SKM-1 treated with dmso at 0.1 percent for 144 hours (cell line): ENCODE results near the gene FGD3.
"Not testable (repeated sequence)": the region's sequence is repeated elsewhere in the genome, so short reads cannot be mapped to it uniquely, and the experiment has no call there.

Experiments
- DNase-seq: peaks from one replicate; lab custom pipeline; 2025; ENCODE audit not compliant: unreplicated experiment; lab: John Stamatoyannopoulos, UW

The FGD3 gene, protein sequence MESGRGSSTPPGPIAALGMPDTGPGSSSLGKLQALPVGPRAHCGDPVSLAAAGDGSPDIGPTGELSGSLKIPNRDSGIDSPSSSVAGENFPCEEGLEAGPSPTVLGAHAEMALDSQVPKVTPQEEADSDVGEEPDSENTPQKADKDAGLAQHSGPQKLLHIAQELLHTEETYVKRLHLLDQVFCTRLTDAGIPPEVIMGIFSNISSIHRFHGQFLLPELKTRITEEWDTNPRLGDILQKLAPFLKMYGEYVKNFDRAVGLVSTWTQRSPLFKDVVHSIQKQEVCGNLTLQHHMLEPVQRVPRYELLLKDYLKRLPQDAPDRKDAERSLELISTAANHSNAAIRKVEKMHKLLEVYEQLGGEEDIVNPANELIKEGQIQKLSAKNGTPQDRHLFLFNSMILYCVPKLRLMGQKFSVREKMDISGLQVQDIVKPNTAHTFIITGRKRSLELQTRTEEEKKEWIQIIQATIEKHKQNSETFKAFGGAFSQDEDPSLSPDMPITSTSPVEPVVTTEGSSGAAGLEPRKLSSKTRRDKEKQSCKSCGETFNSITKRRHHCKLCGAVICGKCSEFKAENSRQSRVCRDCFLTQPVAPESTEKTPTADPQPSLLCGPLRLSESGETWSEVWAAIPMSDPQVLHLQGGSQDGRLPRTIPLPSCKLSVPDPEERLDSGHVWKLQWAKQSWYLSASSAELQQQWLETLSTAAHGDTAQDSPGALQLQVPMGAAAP

DNA sequence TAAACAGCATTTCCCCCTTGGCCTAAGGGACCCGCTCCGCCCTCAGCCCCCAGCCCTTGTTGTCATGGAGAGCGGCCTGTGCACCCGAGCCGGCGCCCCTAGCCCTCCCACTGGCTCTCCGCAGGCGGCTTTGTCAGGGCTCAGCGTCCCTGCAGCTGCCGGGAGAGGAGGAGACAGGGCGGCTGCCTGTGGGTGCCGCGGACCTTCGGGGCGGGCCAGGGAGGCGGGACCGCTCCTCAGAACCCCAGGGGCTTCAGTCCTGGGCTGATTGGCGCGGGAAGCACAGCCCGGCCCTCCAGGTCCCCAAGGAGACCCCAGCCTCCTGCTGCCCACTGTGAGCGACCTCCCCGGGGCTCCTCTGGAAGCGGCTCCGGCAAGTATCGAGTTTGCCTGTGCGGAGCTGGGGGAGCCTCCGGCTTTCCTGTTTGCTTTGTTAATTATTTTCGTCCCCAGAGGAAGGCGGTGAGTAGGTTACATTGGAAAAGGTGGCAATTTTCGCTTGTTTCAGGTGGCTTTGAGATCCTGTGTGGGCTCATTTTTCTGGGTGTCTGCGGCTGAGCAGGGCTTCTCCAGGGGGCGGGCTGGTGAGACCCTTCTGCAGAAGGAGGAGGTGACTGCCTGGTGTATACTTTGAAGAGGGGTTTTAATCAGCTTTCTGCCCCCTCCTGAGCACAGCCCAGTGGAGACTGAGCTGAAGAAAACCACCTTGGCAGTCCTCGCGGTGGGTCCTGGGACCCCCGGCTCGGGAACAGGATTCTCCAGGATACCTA is at the start of gene FGD3:
TSS of gene FGD3 (plus strand) at position 256 of the 770 bp plus-strand sequence. CDS start 28,734 bp downstream, outside the sequence.
- no peak for DNase-seq

DNA sequence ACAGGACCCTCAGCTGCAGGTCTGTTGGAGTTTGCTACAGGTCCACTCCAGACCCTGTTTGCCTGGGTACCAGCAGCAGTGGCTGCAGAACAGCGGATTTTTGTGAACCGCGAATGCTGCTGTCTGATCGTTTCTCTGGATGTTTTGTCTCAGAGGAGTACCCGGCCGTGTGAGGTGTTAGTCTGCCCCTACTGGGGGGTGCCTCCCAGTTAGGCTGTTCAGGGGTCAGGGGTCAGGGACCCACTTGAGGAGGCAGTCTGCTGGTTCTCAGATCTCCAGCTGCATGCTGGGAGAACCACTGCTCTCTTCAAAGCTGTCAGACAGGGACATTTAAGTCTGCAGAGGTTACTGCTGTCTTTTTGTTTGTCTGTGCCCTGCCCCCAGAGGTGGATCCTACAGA is 42.2 kb upstream of the FGD3 start:
- DNase-seq = not testable (repeated sequence)

DNA sequence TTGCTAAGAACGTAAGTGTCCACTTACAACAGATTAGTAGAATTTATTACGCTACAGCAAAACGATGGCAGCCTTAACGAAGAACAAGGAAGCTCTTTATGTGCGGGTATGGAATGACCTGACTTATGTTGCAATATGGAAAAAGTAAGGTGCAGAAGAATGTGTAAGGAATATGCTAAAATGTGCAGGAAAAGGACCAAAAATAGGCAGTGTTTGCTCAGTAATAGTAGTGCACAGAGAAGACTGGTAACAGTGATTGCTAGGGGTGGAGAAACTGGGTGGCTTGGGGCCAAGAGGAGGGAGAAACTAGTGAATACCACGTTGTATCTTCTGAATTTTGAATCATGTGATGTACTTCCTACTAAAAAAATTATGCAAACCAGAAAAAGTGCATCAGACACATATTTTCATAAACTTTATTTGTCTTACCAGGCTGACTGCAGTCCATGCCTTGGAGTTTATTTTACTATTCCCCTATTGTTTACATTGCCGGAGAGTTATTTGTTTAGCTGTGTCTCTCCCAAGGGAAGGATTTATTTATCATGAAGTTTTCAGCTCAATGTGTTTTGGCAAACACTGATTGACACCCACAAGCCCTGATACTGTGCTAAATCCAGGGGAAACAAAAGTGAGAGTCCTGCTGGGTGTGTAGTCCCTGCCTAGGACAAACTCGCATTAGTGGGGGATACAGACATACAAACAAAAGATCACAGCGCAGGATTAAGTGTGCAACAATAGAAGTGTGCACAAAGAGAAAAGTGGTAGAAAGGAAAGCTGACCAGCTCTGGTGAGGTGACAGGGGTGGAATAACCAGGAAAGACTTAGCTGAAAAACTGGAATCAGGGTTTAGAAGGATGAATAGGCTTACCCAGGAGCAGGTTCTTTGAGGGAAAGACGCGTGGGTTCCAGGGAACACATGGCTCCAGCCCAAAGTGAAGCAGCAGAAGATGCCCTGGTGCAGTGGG is 35.5 kb upstream of the FGD3 start:
- no peak for DNase-seq

DNA sequence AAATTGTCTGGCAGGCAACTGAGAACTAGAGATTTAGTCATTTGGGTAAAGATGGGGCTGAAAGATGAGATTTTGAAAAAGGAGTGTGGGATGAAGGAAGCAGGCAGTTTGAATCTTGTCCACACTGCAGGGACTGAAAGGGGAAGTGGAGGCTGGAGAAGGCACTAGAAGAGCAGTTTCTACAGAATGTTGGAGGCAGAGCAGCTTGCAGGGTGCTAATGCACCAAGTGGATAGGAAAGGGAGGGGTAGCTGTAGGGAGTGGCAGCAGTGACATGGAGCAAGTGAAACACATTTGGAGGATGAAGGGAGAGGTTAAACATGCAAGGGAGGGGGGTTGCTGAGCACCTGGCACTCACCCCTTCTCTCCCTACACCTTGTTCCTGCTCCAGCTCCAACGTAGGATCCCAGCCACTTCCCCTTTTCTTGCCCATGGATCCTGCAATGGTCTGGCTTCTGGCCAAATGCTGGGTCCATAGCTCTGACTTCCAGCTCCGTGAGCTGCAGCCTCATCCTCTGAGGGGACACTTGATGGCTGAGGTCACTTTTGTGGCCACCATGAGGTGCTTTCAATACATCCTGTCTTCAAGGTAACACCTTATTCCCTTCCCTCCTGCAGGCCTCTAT is 30.0 kb upstream of the FGD3 start:
- DNase-seq = peak; percentile 63

DNA sequence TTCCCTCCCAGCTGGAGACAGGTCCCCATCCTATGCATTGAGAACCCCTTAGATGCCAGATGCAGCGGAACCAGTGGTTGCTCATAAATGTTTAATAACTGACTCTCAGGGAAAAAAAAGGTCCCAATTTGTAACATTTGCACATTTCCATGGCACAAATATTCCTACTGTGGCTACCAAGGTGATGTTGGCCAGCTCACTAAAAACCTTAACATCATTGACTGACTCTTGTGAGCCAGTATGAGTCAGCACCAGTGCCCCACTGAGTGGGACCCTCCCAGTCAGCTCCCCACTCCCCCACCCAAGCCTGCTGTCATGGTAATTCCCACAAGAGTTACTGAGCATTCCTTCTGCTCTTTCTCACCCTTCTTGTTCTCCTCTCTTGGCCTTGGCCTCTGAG is 26.9 kb upstream of the FGD3 start:
- no peak for DNase-seq

DNA sequence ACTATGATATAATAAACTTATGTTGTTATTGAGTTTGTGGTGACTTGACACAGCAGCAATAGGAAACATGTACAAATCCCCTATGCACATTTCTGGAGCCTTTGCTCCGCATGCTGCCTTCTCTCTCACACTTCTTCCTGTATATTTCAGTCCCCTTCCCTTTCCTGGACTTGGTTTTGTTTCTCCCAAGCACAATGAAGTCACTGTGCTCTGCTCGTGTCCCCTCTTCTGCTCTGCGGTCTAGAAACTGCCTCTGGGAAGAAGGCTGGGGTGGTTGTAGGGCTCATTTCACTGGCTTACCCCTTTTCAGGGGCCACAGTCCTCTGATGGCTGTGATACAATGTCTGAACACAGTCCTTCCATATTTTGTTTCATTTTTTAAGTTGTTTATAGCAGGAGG is 15.7 kb upstream of the FGD3 start:
- DNase-seq = no peak

DNA sequence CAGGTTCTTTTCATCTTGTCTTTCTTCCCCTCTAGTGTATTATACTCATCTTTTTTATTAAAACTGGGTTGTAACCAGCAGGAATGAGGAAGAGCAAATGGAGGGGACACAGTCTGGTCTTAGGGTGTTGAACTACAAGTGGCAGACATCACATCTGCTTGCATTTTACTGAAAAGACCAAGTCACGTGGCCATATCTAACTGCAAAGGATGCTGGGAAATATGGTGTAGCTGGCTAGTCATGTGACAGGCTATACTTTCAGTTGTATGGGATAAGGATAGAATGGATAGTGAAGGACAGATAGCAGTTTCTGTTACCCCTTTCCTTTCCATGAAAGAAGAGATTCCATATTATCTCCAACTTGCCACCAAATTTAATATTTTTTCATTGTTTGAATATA is 13.0 kb upstream of the FGD3 start:
- no peak for DNase-seq

DNA sequence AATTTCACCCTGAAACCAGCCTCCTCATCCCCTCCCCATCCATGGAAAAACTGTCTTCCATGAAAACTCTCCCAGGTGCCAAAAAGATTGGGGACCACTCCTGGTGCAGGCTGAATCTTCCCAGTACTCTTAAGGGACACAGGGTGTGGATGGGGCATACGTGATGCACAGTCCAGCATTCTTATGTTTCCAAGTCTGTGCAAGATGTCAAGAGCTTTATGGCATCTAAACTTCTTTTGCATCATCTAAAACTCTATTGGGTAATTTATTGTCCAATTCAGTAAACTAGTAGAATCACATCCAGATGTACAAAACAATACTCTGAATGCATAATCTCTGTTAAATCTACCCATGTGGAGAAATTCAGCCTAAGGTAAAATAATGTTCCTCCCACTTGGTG is 9.3 kb upstream of the FGD3 start:
- no peak for DNase-seq

DNA sequence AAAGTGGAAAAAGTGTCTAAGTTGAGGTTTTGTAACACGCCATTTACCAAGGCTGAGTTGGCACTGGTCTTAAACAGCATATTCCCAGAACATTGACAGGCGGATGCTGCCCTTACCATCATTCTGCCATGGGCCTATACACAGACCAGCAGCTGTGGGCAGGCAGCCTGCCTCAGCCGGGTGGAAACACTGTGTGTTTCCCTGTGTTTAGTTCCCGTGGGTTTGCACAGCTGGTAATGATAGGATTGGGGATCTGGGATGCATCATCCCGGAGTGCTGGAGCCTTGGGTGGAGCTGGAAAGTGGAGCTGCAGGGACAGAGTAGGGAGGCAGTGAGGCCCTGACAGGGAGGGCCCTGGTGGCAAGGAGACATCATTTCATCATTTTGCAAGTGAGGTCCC is 5.5 kb upstream of the FGD3 start:
- no peak for DNase-seq

DNA sequence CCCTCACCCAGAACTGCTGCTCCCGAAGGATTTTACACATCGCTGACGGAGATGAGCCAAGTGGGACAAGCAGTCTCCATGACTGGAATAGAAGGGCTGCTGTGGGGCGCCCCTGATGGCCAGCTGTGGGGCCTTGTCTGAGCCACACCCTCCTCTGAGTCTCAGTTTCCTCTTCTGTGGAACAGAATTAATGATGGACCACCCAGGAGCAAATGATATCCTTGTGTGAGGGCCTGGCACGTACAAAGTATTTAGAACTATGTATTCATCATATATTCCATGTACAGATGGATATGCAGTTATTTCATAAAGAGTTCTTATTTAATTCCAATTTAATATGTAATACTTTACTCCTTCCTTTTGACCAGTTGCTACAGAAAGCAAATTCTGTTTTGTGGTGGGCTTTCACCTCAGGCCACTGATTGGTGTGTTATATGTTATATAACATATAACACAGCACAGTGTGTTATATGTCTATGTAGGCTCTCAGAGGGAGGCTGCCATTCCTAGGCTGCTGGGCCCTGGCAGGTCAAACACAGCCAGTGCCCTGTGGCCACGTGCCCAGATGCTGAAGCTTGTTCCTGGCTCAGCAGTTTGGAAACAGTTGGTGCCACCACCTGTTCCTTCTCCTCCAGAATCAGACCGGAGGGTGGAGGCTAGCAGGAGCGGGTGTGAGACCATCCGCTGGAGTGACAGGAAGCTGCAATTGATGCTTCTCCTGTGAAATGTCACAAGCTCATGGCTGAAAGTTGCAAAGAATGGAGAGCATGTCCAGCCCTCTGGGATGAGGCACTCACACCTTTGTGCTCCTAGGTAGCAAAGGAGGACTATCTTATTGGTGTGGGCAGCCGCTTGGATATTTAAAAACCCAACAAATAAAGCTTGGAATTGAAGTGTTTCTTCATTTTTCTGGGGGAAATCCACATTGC is 4.4 kb upstream of the FGD3 start:
- DNase-seq = no peak

DNA sequence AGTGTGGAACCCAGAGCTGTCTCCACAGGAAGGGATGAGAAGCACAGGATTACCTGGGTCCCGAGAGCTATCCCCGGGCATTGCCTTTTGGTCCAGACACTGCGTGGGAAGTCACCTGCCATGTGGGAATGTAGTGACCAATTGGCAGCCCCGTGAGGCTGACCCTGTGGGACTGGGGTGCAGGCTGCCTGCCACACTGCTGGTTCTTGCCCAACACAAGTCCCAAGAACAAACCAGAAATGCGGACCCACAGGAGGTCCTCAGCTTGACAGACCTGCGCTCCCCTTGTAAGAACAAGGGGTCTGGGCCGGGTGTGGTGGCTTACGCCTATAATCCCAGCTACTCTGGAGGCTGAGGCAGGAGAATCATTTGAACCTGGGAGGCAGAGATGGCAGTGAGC is 2.4 kb upstream of the FGD3 start:
- no peak for DNase-seq

DNA sequence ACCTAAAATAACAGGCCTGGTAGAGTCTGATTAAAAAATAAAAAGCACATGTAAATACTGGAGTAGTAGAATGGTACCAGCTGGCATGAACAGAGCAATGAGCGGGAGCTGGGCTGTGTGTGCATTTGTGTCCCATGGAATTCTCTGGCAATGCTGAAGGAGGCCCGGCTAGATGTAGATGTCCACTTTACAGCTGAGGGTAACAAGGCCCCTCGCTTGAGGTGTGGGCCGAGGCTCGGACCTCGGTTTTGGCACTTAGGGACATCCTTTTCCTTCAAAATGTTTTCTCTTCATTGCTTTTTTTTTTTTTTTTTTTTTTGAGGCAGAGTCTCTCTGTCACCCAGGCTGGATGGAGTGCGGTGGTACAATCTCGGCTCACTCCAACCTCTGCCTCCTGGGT is 1.5 kb upstream of the FGD3 start:
- no peak for DNase-seq

DNA sequence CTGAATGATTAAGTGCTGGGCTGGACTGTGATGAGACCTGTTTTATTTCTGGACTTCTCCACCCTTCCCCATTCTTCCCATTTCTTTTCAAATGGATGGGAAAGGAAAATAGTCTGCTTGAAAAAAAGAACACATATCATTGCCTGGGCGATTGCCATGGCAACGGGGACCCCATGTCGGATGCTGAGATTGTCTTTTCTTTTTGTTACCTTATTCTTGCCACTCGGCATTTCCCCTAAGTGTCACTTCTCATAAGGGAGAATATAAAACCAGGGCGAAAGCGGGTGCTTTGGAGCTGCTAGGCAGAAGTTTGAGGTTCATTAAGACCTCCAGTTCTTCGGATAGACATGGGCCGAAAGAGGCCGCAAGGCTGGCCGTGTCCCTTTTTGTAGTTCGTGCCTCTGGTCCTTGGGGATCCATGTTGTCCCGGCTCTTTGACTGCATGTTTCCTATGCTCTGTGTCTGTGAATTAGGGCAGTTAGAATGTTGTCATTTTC is 763 bp downstream of the FGD3 start:
- DNase-seq = no peak

DNA sequence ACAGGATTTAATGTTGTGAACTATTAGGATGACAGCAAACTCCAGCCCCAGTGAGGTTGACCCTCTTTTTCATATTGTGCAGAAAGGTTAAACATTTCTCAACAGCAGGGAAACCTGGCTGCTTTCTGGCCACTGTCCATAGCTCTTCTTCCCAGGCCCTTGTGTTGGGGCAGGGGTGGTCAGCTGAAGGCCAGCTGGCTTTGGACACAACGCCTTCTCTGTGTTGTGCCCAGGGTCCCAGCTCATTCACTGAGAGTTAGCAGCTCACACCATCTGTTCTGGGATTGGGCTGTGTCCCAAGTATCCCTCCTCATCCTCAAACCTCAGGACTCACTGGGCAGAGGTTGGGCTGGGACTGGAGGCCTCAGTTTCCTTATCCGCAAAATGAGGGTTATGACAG is 1.3 kb downstream of the FGD3 start:
- DNase-seq = no peak

DNA sequence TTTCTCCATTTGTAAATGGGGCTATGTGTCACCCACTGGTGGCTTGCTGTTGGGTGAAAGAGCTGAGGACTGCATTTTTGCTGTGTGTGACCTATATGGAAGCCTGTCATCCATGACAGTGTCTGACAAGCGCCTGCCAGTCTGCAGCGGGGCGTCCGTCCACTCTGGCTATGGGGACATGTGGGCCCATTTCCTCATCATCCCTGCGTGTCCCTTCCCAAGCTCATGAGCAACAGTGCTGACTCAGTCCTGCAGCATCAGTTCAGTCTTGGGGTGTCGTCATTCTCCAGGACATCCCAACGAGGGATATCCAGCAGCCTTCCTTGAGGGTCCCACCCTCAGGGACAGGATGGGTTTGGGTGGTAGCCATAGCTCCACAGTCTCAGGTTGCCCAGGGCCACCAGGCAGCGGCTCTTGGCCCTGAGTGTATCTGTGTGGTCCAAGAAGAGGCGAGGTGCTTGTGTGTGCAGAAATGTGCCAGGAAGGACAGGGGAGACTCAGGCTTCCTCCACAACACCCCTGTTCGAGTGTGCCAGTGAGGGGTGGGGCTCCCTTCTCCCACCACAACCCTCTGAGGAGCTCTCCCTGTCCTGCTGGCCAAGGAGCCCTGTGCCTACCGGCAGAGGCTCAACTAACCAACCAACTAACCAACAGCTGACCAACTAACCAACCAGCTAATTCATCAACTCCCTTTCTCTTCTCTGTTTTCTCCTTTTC is 2.1 kb downstream of the FGD3 start:
- DNase-seq = no peak

DNA sequence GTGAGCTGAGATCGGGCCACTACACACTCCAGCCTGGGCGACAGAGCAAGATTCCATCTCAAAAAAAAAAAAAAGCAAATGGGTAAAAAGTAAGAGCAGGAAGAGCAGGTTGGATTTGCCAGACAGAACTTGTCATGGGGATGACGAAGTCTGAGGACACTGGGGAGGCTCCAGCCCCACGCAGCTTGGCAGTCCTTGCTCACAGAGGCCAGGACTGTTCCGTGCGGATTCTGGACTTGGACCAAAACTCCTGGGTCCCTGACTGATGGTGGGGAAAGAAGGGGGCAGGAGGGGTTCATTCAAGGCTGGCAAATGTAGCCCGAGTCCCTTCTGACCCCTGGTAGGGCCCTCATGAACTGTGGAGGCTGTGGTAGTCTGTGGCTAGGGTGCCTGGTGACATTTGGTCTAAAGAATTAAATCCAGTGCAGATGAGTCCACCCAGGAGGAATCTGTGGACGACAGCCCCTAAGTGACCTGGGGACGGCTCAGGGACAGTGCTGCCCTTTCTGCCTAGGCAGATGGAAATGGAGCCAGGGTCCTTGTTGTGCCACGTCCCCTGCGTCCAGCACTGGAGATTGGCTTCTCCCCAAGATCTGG is 3.1 kb downstream of the FGD3 start:
- no peak for DNase-seq

DNA sequence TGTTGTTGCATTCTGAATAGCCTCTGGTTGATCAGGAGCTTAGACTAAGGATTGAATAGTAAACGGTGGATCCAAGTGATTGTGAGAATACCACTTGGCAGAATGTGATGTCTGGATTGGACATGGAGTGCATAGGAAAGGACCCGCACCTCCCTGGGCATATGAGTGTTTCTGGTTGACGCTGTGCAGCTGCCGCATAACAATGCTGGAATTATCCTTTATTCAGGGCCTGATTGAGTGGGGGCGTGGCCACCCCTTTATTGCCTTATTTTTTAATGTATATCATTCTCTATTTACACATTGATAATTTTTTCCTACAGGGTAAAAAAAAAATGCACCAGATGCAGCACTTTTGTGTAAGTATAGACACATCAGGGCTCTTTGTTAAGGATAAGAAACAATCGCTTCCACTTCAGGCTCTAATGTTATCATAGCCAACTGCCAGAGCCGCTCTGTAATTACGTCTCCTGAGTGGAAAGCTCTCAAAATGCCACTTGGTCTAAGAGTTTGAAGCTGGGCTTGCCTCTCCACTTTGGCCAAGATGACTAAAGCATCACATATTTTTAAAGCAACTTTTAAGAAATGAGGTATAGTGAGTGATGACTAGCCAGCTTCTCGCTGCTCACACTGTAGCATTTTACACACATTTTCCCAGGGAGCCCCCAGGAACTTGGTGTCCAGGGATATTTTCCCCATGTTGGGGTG is 5.7 kb downstream of the FGD3 start:
- no peak for DNase-seq
